OCI-LY1 (cell line): ENCODE measurements around the gene IFITM10.

Experiments used
- EZH2 ChIP-seq: fragments of 200-600 bp; sonication (generic), shearing (Covaris generic); IDR thresholded peaks from 2 replicates; pipeline ENCODE4 v1.8.0; 2017; ENCODE audit warnings: borderline replicate concordance, mixed run types, mild to moderate bottlenecking, antibody characterized with exemption, low read length, moderate library complexity, mixed read lengths
- TF ChIP-seq, protein P1 (sequence below): fragments of 200-600 bp; sonication (generic), shearing (Covaris generic); IDR thresholded peaks from 2 replicates; pipeline ENCODE4 v1.5.1; 2017; ENCODE audit warnings: mild to moderate bottlenecking, antibody characterized with exemption, low read length, moderate library complexity, mixed read lengths

DNA sequence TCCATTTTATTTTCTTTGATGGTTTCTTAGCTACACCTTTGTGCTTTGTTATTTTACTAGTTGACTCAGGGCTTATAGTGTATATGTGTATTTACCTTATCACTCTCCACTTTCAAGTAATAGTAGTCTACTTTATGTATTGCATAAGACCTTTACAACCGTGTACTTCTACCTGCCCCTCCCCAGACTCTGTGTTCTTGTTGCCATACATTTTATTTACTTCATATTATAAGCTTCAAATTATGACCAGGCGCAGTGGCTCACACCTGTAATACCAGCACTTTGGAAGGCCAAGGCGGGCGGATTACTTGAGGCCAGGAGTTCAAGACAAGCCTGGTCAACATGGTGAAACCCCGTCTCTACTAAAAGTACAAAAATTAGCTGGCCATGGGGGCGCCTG is 41.5 kb upstream of the IFITM10 start:
- TF ChIP-seq, protein P1, sequence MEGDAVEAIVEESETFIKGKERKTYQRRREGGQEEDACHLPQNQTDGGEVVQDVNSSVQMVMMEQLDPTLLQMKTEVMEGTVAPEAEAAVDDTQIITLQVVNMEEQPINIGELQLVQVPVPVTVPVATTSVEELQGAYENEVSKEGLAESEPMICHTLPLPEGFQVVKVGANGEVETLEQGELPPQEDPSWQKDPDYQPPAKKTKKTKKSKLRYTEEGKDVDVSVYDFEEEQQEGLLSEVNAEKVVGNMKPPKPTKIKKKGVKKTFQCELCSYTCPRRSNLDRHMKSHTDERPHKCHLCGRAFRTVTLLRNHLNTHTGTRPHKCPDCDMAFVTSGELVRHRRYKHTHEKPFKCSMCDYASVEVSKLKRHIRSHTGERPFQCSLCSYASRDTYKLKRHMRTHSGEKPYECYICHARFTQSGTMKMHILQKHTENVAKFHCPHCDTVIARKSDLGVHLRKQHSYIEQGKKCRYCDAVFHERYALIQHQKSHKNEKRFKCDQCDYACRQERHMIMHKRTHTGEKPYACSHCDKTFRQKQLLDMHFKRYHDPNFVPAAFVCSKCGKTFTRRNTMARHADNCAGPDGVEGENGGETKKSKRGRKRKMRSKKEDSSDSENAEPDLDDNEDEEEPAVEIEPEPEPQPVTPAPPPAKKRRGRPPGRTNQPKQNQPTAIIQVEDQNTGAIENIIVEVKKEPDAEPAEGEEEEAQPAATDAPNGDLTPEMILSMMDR = no peak
- TF ChIP-seq EZH2 = no peak
